HG02885 (cell line): ENCODE results near the gene IDI2.
A peak's percentile ranks its signal among the peaks of the same experiment; 100 is the strongest.
"Not testable (repeated sequence)": the region's sequence is repeated elsewhere in the genome, so short reads cannot be mapped to it uniquely, and the experiment has no call there.

ENCODE experiments used
- ATAC-seq: cut with Tn5 transposase; IDR thresholded peaks from one replicate; pipeline ENCODE4 v1.9.1; 2021; ENCODE audit warnings: mild to moderate bottlenecking; ENCODE audit not compliant: unreplicated experiment, poor library complexity

The IDI2 gene

DNA sequence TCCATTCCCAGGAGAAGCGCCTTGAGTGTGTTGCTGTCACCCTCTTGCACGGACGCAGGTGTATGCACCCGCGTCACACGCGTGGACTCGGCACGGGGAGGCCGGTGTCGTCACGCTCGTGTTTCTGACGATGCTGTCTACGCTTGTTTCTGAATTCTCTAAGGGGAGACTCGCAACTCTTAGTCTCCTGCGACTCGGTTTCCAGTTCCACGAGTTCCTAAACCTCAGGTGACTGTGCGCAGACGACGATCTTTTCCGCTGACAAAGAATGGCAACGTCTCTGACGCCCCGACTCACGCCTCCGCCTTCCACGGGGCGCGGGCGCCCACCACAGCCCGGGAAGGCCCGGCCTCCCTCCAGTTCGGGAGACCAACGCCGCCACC, 22.7 kb upstream of the IDI2 start:
- ATAC-seq: peak; percentile 12

DNA sequence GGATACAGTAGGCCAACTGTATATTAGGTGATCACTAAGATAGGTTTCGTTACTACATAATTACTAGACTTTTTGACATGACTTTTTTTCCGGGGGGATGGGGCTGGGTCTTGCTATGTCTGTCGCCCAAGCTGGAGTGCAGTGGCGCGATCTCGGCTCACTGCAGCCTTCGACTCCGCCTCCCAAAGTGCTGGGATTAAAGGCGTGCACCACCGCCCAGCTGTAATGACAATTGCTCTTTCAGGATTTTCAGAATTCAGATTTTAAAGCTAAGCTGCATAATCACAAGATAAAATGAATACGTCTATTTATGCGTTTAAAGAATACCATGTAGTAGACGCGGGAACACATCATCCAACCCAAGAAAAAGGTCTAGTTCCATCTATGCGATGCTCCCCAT, 22.3 kb upstream of the IDI2 start:
- no peak for ATAC-seq

DNA sequence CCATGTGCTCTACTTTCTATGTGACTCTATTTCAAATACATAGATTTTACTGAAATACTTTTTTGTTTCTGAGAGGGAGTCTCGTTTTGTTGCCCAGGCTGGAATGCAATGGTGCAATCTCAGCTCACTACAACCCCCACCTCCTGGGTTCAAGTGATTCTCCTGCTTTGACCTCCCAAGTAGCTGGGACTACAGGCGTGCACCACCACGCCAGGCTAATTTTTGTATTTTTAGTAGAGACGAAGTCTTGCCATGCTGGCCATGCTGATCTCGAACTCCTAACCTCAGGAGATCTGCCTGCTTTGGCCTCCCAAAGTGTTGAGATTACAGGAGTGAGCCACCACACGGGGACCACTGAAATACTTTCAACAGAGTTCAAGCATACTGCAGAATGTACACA, 19.8 kb upstream of the IDI2 start:
- no peak for ATAC-seq

DNA sequence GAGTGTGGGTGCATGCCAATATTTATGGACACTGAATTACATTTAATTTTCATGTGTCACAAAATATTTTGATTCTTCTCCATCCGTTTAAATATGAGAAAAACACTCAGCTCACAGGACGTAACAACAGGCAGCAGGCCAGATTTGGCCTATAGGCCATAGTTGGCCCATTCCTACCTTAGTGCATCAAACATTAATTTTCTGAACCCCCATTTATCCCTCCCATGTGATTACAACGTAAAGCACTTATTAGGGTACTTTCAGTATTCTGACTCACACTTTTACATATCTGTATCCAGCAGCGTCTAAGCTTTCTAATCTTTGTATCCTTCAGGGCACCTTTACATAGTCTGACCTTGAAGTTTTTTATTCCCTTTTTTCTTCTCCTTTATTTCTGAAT, 19.3 kb upstream of the IDI2 start:
- no peak for ATAC-seq

DNA sequence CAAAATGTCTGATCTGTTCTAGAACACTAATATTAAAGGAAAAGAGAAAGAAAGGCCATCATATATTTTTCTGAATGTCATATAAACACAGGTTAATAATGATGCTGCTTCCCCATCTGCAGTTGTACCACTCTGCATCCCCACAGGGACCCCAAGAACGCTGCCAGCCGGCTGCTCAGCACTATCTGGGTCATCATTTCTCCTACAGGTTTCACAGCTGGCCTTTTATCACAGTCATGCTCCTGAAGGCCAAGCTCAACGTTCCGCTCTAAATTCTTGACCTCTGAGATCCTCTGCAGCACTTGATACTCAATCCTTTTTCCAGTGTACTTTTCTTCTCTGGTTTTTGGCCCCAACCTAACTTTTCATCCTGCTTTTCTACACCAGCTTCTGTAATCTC, 18.5 kb upstream of the IDI2 start:
- ATAC-seq: no peak

DNA sequence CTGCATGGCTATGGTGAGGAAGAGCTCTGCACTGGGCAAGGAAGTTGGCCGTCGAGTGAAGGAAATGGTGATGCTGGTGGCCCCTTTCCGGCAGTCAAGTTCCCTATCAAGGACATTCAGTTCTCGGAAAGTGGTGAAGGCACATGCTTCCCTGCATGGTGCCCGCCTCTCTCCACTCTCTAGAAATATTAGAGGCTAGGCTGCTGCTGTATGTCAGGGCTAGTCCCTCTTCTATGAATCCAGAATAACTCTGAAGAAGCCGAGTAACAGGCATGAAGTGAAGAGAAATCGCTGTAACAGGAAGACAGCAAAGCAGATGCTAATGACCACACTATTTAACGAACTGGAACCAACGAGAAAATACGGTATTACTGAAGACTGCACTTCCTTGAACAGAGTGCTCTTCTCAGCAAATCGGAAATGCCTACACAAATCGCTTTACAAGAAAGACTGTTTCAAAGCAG, 17.9 kb upstream of the IDI2 start:
- peak; percentile 72 for ATAC-seq

DNA sequence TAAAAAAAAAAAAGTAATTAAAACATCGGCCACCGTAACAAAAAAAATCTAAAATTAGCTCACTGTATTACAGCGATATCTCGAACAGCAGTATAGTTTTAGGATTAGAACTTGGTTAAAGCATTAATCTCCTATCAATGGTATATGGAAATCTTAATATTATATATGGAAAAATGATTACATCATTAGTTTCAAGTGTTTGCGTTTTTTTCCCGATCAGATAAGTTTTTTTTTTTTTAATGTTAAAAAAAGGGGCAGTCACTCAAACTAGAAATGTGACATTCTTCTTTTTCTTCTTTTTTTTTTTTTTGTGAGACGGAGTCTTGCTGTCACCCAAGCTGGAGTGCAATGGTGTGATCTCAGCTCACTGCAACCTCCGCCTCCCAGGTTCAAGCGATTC, 15.9 kb upstream of the IDI2 start:
- ATAC-seq: no peak

DNA sequence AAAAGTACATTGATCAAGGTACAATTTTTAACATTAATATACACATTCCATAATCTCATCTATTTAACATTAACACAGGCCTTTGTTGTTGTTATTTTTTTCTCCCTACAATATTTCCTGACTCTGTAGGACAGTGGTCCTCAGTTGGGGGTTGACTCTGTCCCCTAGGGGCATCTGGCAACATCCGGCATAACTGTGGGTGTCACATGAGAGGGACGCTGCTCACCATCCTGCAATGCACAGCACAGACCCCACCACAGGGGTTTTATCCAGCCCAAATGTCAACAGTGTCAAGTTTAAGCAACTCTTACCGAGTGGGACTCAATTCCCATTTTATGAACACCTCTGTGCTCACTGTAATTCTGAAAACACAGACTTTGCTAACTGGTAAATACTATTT, 14.5 kb upstream of the IDI2 start:
- ATAC-seq: no peak

DNA sequence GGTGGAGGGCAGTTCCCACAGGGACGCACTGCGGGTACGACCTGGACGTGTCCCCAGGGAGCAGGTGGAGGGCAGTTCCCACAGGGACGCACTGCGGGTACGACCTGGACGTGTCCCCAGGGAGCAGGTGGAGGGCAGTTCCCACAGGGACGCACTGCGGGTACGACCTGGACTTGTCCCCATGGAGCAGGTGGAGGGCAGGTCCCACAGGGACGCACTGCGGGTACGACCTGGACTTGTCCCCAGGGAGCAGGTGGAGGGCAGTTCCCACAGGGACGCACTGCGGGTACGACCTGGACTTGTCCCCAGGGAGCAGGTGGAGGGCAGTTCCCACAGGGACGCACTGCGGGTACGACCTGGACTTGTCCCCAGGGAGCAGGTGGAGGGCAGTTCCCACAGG, 13.1 kb upstream of the IDI2 start:
- not testable (repeated sequence) for ATAC-seq

DNA sequence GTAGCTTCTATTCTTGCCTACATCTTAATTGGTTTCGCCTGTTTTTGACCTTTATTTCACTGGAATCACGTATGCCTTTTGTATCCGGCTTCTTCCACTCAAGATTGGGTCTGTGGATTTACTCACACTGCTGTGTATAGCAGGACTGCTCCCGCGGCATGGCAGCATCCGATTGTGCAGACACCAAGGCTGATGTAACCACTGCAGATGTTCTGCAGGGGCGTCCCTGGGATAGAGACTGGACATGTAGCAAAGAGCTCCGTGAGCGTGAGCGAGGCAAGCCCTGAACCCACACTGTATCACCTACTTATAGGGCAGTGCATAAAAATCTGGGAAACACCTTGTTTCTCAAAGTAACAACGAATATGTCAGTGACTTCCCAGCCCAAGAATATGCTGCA, 11.4 kb upstream of the IDI2 start:
- ATAC-seq: no peak

DNA sequence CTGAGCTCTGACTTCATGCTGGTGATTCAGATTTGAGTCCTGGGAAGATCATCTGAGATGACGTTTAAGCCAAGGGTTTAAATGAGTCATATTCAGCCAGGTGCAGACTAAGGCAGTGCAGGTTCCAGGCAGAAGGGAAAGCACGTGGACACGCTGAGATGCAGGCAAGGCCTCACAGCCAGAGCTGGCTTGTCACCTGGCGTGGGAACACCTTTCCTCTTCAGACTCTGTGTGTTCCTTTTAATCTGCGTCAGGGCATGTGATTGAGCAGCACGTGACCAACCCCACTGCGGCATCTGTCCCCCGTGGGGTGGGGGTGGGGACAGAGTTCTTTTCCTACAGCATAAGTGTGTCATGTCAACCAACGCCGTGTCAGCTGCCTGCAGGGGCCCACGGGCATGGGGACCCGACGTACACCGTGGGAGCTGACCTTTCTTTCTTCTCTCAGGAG, 10.7 kb upstream of the IDI2 start:
- ATAC-seq: peak; percentile 93

DNA sequence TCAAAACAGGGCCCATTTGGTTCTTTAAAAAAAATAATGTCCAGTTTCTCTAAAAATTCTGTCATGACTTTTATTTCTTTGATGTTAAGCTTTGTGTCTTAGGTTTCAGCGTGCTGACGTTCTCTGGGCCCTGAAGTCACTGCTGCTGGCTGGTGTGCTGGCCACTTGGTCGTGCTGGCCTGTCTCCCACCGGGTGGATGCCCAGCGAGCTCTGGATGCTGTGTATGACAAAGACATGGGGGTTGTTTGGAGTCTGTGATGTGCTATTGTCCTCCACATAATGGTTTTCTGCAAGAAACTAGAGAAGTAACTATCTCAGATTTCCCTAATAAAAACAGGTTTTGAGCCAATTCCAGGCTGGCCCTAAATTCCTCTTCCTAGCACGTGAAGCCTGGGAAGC, 9.5 kb upstream of the IDI2 start:
- no peak for ATAC-seq

DNA sequence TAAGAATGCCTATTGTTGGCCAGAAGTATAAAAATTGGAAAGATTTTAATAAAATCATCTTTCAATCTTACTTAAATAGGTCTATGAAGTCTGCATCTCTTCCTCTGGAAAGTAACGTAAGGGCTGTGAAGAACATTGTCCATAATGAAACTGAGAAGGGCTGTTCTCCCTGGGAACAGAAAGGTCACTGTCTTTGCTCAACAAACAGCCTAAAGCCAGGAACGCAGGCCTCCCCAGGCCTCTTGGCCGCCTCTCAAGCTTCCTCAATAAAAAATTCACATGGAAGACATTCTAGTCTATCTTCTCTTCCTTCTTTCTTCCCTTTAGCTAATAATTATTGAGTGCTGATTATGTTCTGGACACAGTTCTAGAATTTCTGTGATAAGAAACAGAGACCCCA, 9.1 kb upstream of the IDI2 start:
- ATAC-seq: no peak

DNA sequence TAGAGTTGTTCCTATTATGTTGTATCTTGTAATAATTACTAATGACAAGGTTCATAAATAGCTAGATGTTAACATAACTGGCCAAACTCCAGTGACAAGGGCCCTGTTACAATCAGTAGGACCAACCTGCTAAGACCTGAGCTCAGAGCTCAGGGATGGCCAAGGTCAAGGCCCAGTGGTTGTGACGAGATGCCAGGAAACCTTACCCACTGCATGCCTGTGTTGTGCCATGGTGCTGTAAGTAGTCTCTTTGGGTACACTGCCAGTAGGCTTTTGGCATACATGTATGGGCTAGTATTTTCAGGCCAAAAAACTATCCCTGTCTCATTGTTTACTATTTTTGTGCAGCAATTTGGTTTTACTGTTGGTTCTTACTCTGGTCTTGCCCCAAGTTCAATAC, 7.9 kb upstream of the IDI2 start:
- ATAC-seq: no peak

DNA sequence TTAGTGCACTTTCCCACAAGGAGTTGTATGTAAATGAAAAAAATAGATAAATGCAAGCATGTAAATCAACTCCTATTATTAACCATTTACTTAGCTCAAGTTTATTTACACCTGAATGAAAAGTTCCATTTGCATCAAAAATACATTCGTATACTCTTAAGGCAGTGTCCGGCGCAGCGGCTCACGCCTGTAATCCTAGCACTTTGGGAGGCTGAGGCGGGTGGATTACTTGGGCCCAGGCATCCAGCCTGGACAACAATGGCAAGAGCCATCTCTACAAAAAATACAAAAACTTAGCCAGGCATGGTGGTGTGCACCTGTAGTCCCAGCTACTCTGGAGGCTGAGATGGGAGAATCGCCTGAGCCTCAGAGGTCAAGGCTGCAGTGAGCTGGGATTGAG, 4.2 kb upstream of the IDI2 start:
- ATAC-seq: no peak

DNA sequence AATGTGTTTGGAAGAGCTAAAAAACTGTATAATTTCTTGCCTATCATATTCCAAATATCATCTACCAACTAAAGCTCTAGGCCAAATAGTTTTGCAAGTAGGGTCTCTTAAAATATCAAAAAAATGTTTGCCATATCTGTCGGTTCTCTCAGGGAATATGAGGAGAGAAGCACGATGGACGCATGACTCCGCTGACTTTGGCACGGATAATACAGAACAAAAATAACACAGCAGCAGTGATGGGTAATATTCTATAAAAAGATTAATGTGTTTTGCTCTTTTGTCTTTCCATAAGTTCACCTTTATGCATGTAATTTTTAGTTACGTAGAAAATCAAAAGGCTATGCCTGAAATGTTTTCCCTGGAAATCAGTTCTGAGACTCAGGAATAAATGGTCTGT, 919 bp upstream of the IDI2 start:
- no peak for ATAC-seq

DNA sequence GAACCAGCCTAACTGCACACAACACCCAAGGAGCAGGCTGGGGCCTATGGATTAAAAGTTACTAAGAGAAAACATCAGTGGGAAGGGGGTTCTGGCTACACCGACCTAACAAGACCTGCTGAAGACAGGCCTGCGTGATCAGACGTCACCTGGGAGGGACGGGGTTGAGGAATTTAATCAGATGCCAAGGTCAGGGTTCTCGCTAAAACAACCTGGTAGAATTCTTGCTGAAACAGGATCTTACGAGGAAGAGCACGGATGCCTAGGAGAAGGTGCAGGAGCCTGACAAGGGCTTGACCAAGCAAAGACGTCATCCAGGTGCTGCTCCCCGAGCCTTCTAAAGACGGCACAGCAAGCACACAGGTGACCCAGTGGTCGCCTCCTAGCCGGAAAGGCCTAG, 1.6 kb downstream of the IDI2 start:
- no peak for ATAC-seq

DNA sequence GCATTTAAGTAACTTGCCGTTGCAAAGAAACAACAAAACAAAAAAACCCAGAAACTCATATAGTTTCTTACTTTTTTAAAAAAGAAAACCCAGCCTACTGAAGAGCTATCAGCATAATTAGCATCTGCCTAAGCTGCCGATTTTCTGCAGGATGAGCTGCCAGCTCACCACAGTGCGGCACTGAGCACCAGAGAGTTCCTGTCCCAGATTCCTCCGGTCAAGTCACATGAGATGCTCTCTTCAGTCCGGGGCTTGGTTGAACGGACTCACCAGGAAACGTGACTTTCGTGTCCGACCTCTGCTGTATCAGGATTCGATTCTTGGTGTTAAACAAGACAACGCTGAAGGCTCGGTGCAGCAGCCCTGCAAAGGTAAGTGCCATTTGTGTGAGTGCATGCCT, 3.2 kb downstream of the IDI2 start:
- no peak for ATAC-seq

DNA sequence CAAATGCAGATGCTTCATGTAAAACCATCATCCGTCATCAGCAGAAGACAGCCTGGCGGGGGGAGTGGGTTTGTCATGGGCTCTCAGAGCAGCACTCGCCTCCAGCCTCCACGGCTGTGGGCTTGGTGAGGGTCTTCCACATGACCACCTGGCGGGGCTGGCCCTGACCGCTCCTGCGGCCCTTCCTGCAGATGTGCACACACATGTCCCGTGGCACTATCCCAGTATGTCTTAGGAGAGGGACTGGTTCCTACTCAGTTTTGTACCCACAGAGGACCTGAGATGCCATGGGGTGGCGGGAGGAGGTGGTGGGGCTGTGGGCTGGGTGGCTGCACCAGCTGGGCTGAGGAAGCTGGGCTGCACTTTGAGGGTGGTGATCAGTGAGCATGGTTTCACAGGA, 4.7 kb downstream of the IDI2 start:
- ATAC-seq: no peak

DNA sequence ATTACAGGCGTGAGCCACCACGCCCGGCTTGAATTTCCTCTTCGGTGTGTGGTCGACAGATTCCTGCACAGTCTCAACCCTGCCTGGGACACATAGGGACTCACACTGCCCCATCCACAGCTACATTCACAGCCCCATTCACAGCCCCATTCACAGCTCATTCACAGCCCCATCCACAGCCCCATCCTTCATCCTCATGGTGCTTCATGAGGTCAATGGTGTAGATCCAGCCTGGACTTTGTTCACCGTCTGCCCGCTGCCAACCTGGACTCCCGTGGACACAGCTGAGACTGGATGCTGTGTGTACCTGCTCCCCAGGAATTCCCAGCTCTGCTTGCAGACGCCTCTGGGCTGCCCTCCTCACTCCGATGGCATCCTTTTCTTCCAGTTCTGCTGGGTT, 5.2 kb downstream of the IDI2 start:
- no peak for ATAC-seq

DNA sequence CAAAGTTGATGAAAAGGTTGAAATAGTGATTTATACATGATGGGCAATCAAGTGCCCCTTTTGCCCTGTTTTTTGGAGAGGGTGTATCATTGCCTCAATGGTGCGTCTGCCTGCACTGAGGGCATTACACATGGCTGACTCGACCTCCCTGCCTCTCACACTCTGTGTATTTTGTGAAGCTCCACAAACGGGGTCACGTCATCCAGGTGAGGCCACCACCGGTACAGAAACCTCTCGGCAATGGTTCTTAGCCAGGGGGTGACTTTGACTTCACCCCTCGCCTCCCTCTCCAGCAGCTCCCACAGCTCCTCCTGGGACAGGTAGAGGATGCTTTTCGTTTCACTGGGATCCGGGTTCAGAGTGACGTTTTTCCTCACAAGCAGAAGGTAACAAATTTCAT, 6.3 kb downstream of the IDI2 start:
- no peak for ATAC-seq

DNA sequence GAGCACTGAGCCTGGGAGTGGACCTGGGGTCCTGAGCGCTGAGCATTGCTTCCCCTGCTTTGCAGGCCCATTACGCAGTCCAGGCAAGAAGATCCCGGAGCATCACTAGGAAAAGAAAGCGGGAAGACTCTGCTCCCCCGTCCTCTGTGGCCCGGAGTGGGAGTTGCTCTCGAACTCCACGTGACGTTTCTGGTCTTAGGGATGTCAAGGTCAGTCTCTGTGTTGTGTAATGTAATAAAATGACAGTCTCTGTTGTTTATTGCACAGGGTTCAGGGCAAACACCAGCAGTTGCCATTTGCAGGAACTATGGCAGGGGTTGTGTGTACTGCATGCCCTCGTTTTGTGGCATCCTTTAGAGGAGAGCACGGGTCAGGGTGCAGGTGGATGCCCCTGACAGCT, 10.0 kb downstream of the IDI2 start:
- ATAC-seq: no peak

DNA sequence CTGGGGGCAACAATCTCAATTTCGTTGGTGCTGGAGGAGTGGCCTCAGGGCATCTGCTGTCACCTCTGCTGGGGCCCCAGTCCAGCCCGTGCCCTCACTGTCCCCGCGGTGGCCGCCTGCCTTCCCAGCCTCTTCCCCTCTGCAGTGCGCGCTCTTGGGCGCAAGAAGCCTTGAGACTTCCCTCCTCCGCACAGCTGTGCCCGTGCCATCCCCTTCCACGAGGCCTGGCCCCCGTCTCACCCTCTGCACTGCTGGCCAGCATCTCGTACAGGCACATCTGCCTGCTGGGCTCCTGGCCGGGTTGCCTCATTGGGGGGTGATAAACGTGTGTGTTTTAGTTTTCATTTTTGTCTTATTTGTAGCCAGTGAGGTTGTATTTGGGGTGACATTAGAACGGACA, 14.0 kb downstream of the IDI2 start:
- no peak for ATAC-seq
